GM12874 (cell line): Measurements from ENCODE around the gene TMEM51.

ENCODE experiments used
- CTCF ChIP-seq: IDR thresholded peaks from 2 replicates; pipeline ENCODE4 v1.5.1; 2011; ENCODE audit warnings: low read depth, mild to moderate bottlenecking, control low read depth, low read length, moderate library complexity; ENCODE audit not compliant: insufficient read depth

The TMEM51 gene

GRCh38 chr1:15220825-15221431 is 67.4 kb downstream of the TMEM51 start:
- TF ChIP-seq CTCF: no peak

DNA sequence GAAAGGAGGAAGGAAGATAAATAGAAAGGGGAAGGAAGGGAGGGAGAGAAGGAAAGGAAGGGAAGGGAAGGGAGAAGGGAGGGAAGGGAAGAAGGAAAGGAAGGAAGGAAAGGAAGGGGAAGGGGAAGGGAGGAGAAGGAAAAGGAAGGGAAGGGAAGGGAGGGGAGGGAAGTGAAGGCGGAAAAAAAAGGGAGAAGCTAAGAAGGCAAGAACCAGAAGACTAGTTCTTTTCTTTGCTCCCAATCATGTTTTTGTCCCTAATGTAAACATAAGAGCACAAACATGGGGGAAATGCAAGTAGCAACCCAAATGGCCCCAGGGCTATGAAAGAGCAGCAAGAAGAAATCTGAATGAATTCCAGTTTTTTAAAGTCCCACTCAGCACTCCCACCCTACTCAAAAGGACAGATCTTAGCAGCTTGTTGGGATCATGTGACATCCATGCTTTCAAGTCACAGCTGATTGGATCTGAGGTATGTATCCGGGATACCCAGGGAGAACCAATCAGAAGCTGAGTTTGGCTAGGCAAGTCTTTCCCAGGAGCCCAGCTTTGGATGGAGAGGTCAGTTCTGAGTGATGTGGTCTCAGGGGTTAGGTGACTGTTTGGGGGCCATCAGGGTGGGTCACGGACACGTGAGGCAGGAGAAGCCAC is 69.2 kb downstream of the TMEM51 start:
- no peak for TF ChIP-seq CTCF

DNA sequence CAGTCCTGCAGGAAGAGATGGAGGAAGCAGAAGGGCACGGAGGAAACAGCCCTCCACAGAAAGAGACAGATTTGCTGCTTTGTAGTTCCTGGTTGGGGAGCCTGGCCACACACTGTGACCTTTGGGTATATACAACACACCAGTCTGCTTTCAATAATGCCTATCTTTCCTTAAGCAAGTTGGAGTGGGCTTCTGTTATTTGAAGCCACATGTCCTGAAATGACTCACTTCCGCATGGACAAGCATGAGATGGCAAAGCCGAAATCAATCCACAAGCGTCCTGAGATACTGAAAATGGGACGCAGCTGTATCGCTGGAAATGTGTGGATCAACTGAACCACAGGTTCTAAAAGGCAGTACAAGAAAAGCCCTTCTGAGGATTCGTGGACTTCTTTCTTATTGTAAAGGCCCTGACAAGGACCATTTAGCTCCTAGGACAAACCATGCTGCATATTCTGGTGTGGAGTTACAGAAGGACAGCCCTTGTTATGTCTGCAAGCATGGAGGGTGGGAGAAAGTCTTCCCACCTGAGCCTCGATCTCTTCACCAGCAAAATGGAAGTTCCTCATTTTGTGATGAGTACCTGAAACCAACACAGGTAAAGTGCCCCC is 70.8 kb downstream of the TMEM51 start:
- TF ChIP-seq CTCF: no peak

- TF ChIP-seq CTCF: no peak
These were observed 71.4 kb downstream of the TMEM51 start for GRCh38 chr1:15224974-15225373.

DNA sequence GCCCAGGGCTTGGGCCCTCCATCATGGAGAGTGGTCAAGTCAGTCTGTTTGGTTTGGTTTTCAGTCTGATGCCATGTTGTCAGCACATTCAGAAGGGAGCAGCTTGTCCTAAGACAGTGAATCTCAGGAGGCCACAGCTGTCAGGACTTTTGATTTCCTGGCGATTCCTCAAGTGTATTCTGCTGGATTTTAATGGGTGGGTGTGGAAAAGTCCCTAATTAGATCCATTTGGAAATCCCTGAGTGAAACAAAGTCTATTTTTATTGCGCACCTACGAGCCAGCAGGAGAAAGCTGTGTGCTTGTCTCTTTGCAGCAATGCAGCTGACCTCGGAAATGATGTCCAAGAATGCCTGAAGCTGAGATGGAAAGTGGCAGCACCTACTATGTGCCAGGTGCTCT is 71.9 kb downstream of the TMEM51 start:
- no peak for TF ChIP-seq CTCF

DNA sequence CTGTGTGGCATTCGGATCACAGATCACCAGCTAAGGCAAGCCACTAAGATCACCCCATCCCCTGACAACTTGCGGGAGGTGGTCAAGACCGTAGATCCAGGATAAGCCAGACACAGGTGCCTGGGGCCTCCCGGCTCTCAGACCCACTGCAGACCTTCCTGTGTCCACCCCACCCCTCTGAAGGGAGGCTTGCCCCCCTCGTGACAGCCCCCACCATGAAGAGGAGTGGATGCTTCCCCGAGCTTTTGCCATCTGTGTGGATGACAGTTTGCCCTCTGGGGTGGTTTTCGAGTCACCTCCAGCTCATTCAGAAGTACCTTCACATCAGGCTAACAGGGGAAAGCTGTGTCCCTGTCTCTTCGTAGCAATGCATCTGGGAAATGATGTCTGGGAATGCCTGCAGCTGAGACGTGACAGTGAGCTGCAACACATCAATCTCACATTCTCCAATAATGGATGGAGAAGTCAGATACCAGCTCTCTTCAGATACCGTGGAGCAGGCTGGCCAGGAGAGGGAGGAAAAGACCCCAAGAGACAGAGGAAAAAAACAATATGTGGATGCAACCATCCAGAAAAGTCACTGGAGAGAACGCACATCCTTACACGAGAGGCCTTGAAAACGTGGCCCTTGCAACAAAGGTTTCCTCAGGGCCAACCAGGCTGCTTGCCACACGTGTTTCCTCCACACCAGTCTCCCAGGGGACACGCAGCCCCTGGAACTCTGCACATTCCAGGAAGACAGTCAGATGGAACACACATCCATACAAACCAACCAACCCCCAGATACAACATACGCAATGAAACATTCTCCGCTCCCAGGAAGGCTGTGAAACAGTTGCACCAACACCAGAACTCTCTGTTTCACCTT is 73.1 kb downstream of the TMEM51 start:
- TF ChIP-seq CTCF: no peak

DNA sequence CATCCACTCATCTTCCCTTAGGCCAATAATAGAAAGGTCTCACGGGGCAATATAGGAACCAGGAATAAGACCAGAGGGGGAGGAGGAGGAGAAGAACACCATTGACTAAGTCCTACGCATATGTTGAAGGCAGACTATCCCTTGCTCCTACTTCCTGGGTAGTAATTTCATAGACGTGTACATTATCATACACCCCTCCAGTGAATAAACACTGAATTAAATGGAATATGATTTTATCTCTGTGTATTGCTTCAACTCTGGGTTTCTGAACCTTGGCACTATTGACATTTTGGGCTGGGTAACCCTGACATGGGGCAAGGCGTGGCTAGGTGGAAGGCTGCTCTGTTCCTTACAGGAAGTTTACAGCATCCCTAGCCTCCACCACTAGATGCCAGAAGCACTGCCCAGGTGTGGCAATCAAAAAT is 76.2 kb downstream of the TMEM51 start:
- no peak for TF ChIP-seq CTCF
